Measurements from ENCODE around the gene DECR2.
"Not testable (repeated sequence)": the region's sequence is repeated elsewhere in the genome, so short reads cannot be mapped to it uniquely, and the experiment has no call there.

Gene DECR2

GRCh38 chr16:401468-402348 lies at the start of gene DECR2:
TSS of gene DECR2 (plus strand) at chr16:401885. CDS start at chr16:401964, 79 bp downstream.
- DNase-seq: peak; percentile 70

- peak; percentile 95 for DNase-seq
These were observed 48.9 kb upstream of the DECR2 start, which contains the start of gene AXIN1 for GRCh38 chr16:352547-353403. TSS of gene AXIN1 (minus strand) at chr16:352723. CDS start at chr16:347025, 5,698 bp downstream.

- DNase-seq: no peak
These were observed 48.0 kb upstream of the DECR2 start for GRCh38 chr16:353404-354290.

- no peak for DNase-seq
These were observed 47.3 kb upstream of the DECR2 start for GRCh38 chr16:354291-354881.

GRCh38 chr16:354971-355461 lies 46.7 kb upstream of the DECR2 start:
- DNase-seq: no peak

- no peak for DNase-seq
These were observed 44.9 kb upstream of the DECR2 start for GRCh38 chr16:356741-357140.

GRCh38 chr16:359067-359763 lies 42.5 kb upstream of the DECR2 start:
- DNase-seq: no peak

- no peak for DNase-seq
These were observed 41.6 kb upstream of the DECR2 start for GRCh38 chr16:359871-360697.

- DNase-seq: no peak
These were observed 40.9 kb upstream of the DECR2 start for GRCh38 chr16:360698-361336.

- DNase-seq: no peak
These were observed 40.3 kb upstream of the DECR2 start for GRCh38 chr16:361341-361871.

GRCh38 chr16:361872-362701 lies 39.6 kb upstream of the DECR2 start:
- DNase-seq: peak; percentile 16

GRCh38 chr16:362702-362999 lies 39.0 kb upstream of the DECR2 start:
- not testable (repeated sequence) for DNase-seq

GRCh38 chr16:363110-363765 lies 38.4 kb upstream of the DECR2 start:
- no peak for DNase-seq

- DNase-seq: no peak
These were observed 37.8 kb upstream of the DECR2 start for GRCh38 chr16:363766-364490.

- no peak for DNase-seq
These were observed 36.8 kb upstream of the DECR2 start for GRCh38 chr16:364595-365491.

- no peak for DNase-seq
These were observed 35.2 kb upstream of the DECR2 start for GRCh38 chr16:366476-366875.

Measured in DMS79 (cell line).